ENCODE measurements around the gene TMPRSS6.

TMPRSS6 gene

DNA sequence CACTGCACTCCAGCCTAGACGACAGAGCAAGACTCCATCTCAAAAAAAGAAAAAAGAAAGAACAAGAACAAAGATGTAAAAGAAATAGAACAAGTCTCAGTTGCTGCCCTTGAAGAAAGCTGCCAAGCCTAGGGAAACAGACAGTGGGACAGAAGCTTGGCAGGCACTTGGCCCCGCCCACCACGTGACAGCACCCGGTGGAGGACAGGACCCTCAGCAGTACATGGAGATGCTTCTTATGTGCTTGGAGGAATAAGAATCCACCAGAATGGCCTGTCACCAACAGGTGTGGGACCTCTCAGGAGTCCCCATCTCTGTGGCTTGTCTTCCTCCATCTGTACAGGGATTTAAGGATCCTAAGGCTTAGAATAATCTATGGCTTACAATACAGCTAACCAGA, 7.6 kb upstream of the TMPRSS6 start:
- no peak for DNase-seq (ENCODE audit: low read depth)

DNA sequence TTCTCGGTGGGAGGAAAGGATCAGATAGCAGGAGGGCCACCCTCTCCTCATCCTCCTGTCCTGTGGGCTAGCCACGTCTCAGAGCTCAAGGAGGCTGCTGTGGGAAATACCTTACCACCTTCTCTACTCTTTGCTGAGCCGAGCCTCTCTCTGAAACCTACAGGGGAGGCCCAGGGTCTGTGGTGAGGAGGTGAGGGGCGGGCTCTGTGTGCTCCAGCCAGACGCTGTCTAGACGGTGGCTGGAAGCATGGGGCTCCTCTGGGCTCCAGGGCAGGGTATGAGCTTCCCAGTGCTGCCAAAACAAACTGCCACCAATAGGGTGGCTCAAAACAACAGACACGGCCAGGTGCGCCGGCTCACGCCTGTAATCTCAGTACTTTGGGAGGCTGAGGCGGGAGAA, 5.5 kb upstream of the TMPRSS6 start:
- no peak for DNase-seq (ENCODE audit: low read depth)

DNA sequence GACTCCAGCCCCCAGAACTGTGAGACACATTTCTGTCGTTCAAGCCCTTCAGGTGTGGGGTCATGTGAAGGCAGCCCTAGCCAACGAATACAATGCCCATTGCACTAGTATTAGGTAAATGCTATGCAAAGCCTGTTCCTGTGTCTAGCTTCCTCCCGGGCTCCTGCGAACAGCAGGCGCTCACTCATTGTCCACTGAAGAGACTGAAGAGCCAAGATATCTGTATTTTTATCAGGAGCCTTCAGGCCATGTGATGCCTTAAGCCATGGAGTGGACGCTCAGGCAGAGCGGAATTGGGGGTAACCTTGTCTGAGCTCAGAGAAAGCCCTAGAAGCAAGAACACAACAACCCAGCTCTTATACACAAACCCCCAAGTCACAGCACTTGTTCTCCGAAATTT, 4.2 kb upstream of the TMPRSS6 start:
- no peak for DNase-seq (ENCODE audit: low read depth)

DNA sequence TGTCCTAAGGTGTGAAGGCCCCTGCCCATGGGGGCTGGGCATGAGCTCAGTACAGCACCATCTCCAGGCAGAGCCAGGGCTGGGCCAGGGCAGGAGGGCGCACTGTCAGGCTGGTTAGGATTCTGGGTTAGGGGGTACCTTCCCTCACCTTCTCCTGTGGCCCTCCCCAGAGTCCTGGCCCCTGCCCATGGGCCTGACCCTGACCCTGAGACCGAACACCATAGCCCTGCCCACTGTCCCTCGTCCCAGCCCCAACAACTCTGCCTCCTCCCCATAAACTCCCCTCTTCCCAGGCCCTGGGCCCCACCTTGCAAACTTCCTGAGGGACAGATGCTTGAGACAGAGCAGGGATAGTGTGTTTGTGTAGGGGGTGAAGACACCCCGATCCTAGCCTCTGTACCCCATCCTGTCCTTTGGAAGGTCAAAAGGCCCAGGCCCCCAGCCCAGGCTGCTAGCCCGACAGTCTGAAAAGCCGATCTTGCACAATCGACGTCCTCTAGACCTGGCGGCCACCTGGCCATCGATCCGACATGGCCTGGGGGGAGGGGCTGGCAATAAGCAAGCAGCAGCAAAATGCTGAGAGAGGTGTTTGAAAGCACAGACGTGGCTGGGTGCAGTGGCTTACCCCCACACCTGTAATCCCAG, 2.7 kb upstream of the TMPRSS6 start:
- no peak for DNase-seq (ENCODE audit: low read depth)

DNA sequence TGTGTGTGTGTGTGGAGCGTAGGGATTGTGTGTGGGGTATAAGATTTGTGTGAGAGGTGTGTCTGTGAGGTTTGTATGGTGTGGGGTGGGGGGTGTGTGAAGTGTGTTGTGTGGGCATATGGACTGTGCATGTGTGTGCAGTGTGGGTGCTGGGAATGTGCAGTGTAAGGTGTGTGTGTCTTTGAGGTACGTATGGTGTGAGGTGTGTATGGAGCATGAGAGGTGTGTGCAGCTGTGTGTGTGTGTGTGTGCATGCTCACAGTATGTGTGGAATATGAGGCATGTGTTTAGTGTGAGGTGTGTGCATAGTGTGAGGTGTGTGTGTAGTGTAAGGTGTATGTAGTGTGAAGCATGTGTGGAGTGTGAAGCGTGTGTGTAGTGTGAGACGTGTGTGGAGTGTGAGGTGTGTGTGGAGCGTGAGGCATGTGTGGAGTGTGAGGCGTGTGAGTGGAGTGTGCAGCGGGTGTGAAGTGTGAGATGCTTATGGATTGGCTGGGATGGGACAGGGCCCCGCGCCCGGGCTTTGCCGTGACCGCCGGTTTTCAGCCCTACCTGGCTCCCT, 1.7 kb upstream of the TMPRSS6 start:
- DNase-seq (ENCODE audit: low read depth): no peak

DNA sequence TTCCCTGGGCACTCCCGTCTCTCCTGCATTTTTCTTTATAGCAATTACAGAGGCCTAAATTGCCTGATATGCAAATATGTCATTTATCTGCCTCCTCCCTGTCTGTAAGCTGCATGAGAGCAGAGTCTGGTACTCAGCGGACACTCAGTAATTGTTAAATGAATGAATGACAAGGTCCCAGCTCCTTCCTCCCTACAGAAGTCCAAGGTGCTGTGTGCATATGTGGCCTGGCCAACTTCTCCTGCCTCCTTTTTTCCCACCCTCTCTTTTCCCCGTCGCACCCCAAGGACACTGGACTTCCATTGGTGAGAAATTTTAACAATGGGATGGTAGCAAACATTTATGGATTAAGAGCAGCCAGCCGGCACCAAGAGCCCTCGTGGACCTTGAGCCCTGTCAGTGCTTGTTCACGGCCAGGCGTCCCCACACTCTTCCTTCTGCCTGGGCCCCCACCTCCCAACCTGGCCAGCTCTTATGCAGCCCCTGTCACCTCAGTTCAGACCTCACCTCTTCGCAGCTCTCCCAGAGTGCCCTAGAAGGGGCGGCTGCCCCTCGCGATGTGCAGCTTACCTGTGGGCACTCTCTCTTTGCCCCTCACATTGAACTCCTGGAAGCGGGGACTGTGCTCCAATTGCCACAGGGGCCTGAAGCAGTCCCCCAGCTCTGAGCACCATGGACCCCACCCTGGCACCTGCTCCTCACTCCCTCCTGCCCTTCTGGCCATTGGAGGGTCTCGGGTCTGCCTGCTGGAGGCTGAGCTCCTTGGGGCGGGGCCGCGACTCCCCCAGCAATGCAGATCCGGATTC, 1.5 kb downstream of the TMPRSS6 start:
- DNase-seq (ENCODE audit: low read depth): no peak

DNA sequence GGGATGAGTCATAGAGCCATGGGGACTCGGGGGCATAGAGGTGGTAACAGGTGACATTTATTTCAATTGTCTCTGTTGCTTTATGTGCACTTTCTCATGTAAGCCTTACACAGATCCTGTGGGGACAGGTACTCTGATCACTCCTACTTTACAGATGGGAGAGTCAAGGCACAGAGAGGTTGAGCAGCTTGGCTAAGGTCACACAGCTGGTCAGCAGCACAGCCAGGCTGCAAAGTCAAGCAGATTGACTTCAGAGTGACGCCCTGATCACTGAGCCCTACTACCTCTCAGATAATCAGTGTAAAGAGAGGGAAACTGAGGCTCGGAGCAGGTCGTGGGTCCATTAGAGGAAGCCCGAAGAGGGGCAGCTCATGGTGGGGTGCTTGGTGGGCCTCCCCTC, 3.5 kb downstream of the TMPRSS6 start:
- no peak for DNase-seq (ENCODE audit: low read depth)

DNA sequence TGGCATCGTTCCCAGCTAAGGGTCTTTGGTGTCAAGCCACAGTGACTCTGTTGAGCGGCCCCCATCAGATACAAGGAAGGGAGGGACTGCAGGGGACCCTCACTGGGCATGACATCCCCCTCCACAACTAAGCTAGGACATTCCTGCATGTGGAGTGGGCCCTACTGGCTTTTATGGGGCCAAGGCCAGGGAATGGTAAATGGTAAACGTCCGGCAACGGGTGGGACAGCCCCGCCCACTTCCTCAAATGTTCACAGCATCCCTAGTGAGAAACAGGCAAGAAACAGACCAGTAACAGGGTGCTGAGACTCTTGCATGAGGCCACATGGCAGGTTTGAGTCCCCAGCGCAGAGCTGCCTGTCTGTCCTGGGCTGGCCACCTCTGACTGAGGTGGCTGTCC, 4.4 kb downstream of the TMPRSS6 start:
- no peak for DNase-seq (ENCODE audit: low read depth)

DNA sequence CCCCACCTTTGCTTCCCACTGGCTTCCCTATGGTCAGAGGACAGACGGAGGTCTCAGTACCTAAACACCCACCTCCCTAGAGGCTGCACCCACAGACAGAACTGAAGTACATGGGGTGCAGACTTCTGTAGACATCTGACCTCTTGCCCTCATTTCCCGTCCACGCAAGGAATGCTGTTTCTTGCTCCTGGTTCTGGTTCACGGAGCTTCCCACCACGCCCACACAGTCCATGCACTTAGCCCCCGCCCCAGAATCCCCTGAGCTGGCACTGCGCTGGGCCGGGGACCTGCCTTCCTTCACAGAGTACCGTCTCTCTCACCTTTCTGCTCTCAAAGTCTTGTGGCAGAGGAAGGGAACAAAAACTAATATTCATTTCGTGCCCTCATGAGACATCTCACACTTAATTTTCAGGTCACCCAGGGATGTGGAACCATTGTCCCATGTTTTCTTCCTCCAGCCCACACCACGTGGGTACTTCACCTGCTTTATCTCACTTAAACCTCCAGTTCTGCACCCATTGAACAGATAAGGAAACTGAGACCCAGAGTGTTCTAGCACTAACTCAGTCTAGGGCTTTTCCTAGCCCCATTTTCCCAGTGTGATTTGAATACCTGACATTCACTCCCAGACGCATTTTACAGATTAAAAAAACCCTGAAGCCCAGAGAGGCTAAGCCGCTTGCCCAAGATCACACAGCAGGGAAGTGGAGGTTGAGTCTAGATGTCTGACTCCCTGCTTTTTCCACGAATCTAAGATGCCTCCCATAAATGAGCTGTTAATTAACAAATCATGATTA, 5.7 kb downstream of the TMPRSS6 start:
- DNase-seq (ENCODE audit: low read depth): no peak

DNA sequence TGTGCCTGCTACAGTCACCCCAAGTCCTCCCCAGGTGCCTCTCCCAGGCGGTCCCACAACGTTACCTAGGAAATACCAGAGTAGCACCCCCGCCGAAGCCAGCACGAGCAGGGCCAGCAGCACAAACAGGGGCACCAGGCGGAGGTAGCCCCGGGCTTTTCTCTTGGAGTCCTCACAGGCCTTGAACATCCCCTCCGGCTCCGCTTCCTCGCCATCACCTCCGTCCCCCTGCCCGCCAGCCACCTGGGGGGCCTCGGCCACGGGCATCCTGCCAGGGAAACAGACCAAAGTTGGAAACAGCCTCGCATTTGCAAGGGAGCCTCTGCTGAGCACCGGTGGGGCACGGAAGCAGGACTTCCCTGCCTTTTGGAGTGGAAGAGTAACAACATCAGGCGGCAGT, 6.4 kb downstream of the TMPRSS6 start:
- no peak for DNase-seq (ENCODE audit: low read depth)

DNA sequence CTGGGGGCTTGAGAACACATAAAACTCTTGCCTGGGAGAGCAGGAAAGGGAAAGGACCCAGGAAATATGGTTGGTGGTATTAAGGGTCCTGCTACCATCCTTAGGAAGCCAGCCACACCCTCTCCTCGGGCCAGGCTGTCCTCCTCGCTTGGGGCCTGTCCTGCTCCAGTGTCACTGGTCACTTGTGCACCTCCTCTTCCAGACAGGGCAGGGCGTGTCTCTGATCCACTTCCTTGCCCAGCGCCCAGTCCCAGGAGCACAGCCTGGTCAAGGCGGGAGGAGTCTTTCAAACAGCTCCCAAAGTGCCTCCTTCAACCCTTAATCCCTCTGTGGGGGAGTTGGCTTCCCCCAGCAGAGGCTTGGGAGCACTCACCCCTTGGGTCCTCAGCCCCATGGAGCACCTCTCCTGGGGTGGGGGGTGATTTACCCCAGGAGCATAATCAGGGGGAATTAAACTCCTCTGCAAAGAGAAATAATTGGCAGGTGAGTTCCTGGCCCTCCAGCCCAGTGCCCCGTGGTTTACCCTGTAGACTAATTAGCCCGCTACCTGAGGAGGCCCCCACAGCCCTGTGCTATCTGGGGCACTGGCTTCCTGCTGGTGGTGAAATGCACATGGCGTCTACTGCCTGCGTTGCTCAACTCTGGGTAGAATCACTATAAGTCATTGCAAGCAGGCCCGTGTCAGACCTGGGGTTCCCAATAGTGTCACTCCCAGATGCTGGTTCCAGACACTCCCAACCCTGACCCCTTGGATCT, 8.0 kb downstream of the TMPRSS6 start:
- no peak for DNase-seq (ENCODE audit: low read depth)

DNA sequence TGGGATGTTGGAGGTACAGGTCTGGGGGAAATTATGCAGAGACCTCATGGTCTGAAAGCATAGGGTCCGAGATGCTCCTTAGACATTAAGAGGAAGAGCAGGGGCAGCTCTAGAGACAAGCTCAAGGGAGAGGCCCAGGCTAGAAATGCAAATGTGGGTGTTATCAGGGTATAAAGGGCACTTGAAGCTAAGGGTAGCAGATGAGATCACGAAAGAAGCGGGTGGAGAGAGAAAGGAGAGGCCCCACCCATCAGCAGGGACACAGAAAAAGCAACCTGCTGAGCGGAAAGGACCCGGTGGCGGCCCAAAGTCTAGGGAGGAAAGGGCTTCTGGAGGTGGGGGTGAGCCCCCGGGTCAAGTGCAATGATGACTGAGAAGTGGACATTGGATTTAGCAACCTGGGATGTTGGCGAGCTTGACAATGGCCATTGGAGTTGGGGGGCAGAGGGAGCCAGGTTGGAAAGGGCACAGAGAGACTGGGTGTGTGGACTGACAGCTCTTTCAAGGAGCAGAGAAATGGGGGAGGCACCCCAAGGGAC, 8.9 kb downstream of the TMPRSS6 start:
- no peak for DNase-seq (ENCODE audit: low read depth)

DNA sequence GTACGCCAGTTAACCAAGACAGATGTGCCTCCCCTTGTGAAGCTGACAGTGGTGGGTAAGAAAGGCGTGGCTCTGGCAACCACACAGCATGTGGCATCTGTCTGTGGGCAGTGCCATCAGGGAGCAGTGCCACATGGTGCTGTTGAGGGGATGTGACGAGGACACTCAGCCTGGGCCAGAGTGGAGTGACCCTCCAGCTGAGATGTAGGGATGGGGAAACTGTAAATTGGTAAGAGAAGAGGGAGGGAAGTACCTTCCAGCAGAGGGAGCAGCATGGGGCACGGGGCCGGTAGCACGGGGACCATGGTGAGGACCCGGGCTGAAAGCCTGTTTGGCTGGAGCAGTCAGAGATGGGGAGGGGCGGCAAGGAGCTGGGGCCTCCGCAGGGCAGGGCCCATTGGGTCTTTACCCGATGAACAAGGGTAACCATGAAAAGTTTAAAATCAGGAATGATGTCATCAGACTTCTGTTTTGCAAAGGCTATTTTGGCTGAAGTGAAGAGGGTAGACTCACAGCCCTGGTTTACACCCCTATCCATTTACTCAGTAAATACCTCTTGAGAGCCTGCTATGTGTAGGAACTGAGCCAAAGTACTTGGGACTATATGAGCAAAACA, 10.4 kb downstream of the TMPRSS6 start:
- DNase-seq (ENCODE audit: low read depth): no peak

DNA sequence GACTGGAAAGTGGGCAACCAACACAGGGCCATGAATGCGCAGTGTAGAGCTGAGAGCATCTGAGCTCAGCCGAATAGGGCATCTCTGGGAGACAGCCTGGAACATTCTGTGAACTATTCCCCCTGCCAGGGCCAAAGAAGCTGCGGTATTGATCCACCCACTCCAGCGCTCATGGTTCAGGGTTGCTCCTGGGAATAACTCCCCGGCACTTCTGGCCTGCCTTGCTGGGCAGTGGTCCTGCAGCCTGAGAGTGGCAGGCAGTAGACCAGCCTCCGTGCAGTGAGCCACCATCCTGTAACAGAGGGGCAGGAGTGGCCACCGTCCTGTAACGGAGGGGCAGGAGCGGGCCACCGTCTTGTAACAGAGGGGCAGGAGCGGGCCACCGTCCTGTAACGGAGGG, 12.2 kb downstream of the TMPRSS6 start:
- DNase-seq (ENCODE audit: low read depth): no peak

DNA sequence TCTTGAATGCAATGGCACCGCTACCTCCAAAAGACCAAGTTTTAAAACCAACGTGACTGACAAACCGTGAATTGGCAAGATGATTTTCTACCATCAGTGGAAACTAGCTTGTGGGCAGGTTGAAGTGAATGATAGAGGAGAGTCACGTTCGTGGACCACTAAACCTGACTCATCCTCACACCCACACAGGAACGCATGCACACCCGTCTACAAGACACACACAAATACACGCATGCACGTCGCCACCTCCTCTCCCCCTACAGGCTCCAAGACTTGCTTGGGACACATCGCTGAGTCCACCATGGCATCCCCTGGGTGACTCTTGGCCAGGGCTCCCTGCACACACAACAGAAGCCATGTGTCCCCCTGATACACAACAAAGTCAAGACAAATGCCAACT, 14.4 kb downstream of the TMPRSS6 start:
- DNase-seq (ENCODE audit: low read depth): no peak

DNA sequence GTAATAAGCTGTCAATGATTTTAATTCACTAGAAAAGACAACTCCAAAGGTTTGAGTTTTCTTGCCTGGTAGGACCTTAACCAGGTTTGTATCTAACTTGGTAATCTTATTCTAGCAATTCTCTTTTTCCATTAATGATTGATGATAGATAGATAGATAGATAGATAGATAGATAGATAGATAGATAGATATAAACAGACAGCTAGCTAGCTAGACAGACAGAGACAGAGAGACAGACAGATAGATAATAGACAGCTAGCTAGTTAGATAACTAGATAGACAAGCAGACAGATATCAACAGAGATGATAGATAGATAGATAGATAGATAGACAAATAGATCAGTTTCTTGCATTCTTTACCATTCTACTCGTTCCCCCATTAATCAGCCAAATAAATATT, 15.3 kb downstream of the TMPRSS6 start:
- DNase-seq (ENCODE audit: low read depth): no peak

DNA sequence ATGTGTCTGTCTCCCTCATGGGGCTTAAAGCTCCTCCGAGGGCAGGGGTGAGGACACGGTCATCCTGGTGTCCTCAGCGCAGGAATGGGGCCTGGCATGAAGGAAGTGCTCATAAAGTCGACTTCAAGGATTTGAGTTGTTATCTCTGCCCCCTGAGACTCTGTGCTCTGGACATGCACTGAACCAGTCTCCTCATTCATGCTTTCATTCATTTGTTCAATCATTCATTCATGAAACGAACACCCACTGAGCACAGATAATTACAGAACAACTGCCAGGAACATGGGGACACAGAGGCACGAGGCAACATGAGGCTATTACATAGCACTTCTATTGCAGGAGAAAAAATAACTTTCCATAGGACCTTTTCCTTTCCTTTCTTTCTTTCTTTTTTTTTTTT, 16.5 kb downstream of the TMPRSS6 start:
- no peak for DNase-seq (ENCODE audit: low read depth)

DNA sequence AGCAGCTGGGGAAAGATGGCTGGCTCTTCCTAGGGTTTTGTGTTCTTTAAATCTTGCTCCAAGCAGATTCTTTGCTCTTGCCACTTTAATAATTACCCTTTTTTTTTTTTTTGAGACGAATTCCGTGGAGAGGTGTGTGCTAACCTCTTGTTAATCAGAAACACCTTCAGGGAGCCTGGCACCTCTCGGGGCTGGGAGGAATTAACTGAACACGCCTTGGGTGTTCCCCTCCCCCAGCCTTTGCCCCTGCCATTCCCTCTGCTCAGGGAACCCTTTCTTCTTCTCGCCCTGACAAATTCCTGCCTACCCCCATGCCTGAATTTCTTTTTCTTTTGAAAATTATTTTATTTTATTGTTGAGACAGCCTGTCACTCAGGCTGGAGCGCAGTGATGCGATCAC, 17.5 kb downstream of the TMPRSS6 start:
- no peak for DNase-seq (ENCODE audit: low read depth)

DNA sequence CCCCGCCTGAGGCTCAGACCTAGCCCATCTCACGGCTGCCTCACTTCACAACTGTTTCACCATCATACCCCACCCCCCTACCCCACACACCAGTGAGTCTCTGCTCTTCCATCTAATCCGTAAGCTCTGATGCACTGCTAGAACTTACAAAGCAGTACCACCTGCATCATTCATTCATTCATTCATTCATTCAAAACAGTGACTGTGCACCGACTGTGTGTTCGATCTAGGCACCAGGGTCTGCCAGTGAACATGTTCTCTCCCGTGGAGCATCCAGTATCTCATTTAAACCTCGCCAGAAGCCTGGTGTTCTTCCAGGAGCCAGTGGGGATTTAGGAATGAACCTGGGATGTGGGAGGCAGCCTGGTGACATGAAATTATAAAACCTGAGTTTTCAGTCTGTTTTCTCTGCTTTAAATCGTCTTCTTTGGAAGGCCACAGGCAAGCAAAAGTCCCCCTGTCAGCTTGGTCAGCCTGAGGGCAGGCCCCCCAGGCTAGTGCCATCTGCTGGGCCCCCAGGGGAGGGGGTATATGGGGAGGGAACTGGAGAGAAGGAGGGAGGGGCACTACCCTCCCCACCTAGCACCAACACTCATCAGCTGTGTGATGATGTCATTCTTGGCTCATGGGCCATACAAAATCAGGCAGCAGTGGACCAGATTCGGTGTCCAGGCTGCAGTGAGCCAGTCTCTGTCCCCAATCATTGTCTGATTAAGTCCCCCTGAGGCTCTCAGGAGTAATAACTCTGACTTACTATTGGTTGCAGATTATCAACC, 18.4 kb downstream of the TMPRSS6 start:
- DNase-seq (ENCODE audit: low read depth): no peak

DNA sequence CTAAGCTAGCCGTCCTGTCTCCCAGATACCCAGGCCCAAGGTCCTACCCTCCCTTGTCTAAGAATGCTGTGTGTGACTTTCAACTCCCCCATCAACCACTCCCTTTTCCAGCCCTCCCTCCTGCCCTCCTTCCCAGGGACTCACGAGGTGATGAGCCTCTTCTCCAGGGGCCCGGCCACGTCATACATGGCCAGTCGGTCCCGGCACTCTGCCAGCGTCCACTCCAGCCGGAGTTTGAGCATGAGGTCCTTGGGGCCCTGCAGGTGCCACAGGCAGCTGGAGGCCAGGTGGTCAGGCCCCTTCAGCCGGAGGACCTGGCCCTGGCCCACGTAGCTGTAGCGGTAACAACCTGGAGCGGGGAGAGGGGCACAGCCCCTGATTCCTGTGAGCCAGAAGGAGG, 20.1 kb downstream of the TMPRSS6 start:
- no peak for DNase-seq (ENCODE audit: low read depth)
